Fibroblast of pulmonary artery (primary cell): ENCODE results near the gene LRP1B.

Source experiments
- DNase-seq: peaks from one replicate; pipeline ENCODE4 v3.0.0-alpha.2; 2010; ENCODE audit warnings: low read depth
- H3K4me3 ChIP-seq: replicated peaks from 2 replicates; pipeline ENCODE4 v1.5.1; 2011; ENCODE audit warnings: low read depth, mild to moderate bottlenecking, control low read depth, low read length, moderate library complexity
- CTCF ChIP-seq: IDR thresholded peaks from 2 replicates; pipeline ENCODE4 v1.5.1; 2011; ENCODE audit warnings: mild to moderate bottlenecking, control low read depth, low read length, inconsistent platforms; ENCODE audit errors: missing control alignments

The LRP1B gene

GRCh38 chr2:141392517-141393213 is 738.2 kb downstream of the LRP1B start:
- H3K4me3 ChIP-seq: no peak overlapping the region
- peak; percentile 92 for DNase-seq
- TF ChIP-seq CTCF: no peak

DNA sequence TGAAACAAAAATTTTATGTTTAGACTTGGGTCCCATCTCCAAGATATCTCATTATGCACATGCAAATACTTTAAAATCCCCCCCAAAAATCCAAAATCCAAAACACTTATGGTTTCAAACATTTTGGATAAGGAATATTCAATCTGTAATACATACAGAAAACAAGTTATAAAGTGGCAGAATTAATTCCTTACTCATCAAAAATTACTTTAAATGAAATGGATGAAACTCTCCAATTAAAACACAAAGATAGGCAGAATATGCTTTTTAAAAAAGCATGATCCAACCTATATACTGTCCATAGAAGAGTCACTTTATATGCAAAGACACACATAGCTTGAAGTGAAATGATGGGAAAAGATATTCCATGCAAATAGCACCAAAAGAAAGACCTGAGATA is 744.6 kb downstream of the LRP1B start:
- no peak for TF ChIP-seq CTCF
- DNase-seq: no peak
- no peak overlapping the region for H3K4me3 ChIP-seq

- no peak for TF ChIP-seq CTCF
- peak; percentile 27 for DNase-seq
- H3K4me3 ChIP-seq: no peak overlapping the region
These were observed 746.1 kb downstream of the LRP1B start for GRCh38 chr2:141384676-141385075.

DNA sequence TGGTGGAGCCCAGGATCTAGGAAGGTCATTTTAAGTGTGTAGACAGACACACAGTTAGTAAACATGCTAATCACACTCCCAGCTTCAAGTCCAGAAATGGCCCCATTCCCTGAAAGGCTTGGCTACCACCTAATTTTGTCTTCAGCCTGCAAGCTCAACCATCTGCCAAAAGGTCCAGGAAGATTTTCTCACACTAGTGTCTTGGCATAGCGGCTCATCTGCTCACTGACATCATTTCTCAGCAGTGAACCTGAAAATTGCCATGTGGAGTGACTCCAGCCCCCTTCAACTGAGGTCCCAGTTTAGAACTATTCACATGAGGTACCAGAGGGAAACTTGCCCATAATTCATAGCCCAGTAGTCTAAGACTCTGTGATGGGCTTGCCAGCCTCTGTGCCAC is 748.9 kb downstream of the LRP1B start:
- TF ChIP-seq CTCF: no peak
- DNase-seq: no peak
- H3K4me3 ChIP-seq: no peak overlapping the region

GRCh38 chr2:141380008-141380979 is 750.5 kb downstream of the LRP1B start:
- no peak for TF ChIP-seq CTCF
- DNase-seq: no peak

DNA sequence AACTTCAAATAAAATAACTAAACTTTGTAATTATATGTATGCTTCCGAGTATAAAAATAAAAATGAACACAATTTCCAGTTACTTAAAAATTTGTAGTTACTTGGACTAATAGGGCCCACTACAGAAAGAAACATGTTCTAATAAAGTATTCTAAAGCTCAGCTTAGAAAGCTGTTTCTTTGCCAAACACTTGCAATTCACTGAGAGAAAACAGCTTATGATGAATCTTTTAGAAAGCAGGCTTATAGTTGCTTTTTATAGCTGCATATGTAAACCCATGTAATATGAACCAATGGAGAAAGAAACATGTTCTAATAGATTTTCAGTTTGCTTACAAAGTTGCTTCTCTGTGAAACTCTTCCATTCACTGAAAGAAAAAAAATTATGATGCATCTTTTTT is 766.0 kb downstream of the LRP1B start:
- H3K4me3 ChIP-seq: no peak overlapping the region
- DNase-seq: no peak
- TF ChIP-seq CTCF: no peak

More at GRCh38 chr2:141380008-141380979, 750.5 kb downstream of the LRP1B start:
- no peak overlapping the region for H3K4me3 ChIP-seq
